LNCAP (cell line): ENCODE data around the gene STPG3.

ENCODE experiments used
- CTCF ChIP-seq: fragments of 450-650 bp; IDR thresholded peaks from 2 replicates; pipeline ENCODE4 v1.5.1; 2017; ENCODE audit warnings: mild to moderate bottlenecking

Gene STPG3

GRCh38 chr9:137298401-137299202 is 47.5 kb downstream of the STPG3 start:
- no peak for TF ChIP-seq CTCF

DNA sequence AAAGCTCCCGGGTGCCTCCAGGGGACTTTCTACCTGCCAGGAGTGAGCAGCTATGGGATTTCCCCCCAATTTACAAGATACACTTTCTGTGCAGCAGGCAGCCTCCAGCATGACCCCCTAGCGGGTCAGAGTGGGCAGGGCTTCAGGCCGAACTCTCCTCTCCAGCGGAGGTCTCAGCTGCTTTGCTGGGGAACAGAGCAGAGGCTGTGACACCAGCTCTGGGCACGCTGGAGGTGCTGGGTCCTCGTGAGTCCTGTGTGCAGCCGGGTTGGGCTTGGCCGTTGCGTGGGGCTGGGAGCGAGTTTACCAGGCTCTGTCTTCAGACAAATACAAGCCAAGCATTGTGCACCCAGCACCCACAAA is 48.1 kb downstream of the STPG3 start:
- TF ChIP-seq CTCF: no peak

- TF ChIP-seq CTCF: no peak
Observed at GRCh38 chr9:137299938-137300337, 48.9 kb downstream of the STPG3 start.

- no peak for TF ChIP-seq CTCF
Observed at GRCh38 chr9:137300567-137301080, 49.5 kb downstream of the STPG3 start.

DNA sequence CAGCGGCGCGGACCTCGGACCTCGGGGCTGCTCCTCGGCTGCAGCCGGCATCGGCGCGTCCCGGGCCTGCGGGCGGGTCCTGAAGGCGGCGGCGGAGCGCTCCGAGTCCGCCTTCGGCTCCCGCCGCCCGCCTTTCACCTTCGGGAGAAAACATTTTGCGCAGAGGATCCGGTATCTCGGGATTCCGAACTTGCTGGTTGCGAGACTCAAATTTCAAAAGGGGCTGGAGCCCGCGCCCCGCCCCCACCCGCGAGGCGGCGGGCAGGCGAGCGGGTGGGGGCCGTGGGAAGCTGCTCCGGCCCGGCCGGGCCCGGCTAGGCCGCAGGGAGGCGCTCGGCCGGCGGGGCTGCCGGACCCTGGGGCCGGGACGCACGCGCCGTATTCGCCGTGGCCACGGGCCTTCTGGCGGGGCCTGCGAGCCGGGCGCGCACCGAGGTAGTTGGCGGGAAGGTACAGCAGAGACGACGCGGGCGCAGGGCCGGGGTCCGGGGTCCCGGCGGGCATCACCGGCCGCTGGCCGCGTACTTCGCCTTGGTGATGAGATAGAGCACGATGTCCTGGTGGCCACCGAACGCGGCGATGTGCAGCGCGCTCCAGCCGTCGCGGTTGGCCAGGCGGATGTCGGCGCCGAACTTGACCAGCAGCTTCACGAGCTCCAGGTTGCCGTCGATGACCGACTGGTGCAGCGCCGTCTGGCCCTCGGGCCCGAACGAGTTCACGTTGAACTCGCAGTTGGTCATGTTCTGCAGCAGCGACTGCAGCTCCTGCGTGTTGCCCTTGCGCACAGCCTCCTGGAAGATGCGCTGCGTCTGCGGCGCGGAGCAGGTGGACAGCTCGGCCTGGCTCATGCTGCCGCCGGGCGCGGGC is 50.2 kb downstream of the STPG3 start:
- TF ChIP-seq CTCF: peak; percentile 50

DNA sequence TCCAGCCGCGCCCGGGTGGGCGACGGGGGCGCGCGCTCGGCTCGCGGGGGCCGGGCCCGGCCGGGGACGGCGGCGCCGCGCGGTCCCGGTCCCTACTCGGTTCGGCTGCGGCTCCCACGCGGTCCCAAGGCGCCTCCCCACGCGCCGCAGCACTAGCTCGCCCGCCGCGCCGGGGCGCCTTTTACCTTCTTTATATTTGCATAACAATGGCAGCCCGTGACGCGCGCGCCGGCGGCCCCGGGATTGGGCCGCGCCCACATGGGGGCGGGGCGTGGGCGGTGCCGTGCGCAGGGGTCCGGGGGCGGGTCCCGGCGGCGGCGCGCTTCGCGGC is 51.0 kb downstream of the STPG3 start, which contains the start of gene NRARP:
Gene NRARP (minus strand): TSS at position 154 of the 331 bp plus-strand sequence. CDS start 343 bp downstream, outside the sequence.
- TF ChIP-seq CTCF: no peak

- peak; percentile 75 for TF ChIP-seq CTCF
Observed at GRCh38 chr9:137302449-137303150, 51.5 kb downstream of the STPG3 start.
